ENCODE measurements around the gene GBF1. TPM values are rescaled to one million over a fixed set of nuclear protein-coding genes. Genes with fewer than 3 reads are reported as not detected.

Gene GBF1
- polyA plus RNA-seq, 1 donor (not counting 4 experiments of a cell fraction or from before 2014, with no cell fraction given): 17.4 TPM

DNA sequence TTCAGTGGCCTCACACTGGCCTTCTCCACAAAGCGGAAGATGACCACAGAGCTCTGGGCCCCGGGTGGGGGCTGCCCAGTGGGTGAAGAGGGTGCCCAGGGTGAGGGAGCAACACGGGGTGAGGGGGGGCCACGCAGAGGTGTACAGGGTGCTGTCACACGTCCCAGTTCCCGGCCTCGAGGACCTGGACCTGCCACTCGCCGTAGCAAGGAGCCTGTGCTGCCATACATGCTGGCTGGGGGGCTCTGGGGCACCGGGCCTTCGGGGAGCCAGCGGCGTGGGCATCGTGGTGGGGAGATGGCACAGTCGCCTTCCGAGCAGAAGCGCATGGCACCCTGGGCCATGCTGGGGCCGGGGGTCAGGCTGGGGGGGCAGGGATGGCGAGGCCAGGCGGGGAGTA, 171.4 kb downstream of the GBF1 start:
- no peak for FAIRE-seq

DNA sequence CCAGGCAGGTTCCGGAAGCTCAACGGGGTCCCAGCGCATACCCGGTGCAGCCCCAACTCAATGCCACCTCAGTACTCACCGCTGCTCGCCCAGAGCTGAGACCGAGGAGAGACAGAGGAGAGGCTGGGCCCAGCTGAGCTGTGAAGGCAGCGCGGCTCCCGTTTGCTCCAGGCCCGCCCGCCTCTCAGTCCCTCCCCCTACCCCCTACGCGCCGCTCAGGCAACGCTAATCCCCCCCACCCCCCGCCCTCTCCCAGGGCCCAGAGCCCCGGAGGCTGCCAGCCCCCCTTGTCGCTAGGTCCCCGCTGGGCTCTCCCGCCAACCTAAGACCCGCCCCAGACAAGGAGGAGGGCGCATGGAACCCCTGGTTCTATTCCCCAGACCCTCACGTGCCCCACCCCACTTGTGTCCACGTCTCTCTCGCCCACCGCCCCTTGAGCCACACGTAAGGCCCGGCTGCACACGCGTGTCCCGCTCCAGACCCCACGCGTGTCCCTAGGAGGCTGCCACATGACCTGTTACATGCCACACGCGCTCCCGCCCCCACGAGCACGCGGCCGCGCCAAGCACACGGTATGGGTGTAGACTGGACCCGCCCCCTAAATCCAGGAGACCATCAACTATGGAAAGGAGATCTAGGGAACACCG, 173.4 kb downstream of the GBF1 start, which contains the start of gene PSD:
TSS of gene PSD (minus strand) at position 164 of the 647 bp plus-strand sequence. CDS start 1,747 bp downstream, outside the sequence.
- Histone ChIP-seq H3K9me1 (ENCODE audit: control insufficient read depth, extremely low read depth, insufficient read depth, low read length) (no peaks in the 10 kb centered on the region), H3K9me3 (ENCODE audit: control insufficient read depth, low read depth, low read length) (no peaks in the 10 kb centered on the region), H3K4me2 (ENCODE audit: control insufficient read depth, extremely low read depth, insufficient read depth, low read depth, low read length) (peak within 1 kb of the TSS; percentile 91), H3K27me3 (ENCODE audit: control insufficient read depth, extremely low read depth, insufficient read depth, low read length) (peaks cover 29% of the 10 kb centered on the region), H2AFZ (ENCODE audit: control insufficient read depth, low read length) (no peak within 1 kb of the TSS), H3K36me3 (ENCODE audit: control insufficient read depth in 2 of 2, extremely low read depth in 1 of 2, insufficient read depth in 2 of 2, low read length in 2 of 2) (peaks cover 4 to 9% of the 10 kb centered on the region in 2 experiments), H3K27ac (ENCODE audit: control insufficient read depth, insufficient read depth, low read length) (no peak within 1 kb of the TSS), H3K4me1 (ENCODE audit: control insufficient read depth, extremely low read depth, insufficient read depth, low read length) (peaks cover 29% of the 10 kb centered on the region), H3K79me2 (ENCODE audit: control insufficient read depth, insufficient read depth, low read length) (peaks cover 3% of the 10 kb centered on the region), H4K20me1 (ENCODE audit: control insufficient read depth, extremely low read depth, insufficient read depth, low read length) (no peaks in the 10 kb centered on the region), H3K9ac (ENCODE audit: control insufficient read depth, extremely low read depth, insufficient read depth, low read length) (no peak within 1 kb of the TSS), H3K4me3 (ENCODE audit: control insufficient read depth in 2 of 3, extremely low read depth in 1 of 3, insufficient read depth in 2 of 3, low read depth in 1 of 3, low read length in 3 of 3) (peak within 1 kb of the TSS; percentile 2 to 83 (median 65))
- no peak for DNase-seq (ENCODE audit: low read depth, low spot score)
- dilution Hi-C loops (cut with MboI; ENCODE audit: extremely low pct_ligation_motif_present, low sequenced_read_pairs): no loop called here
- TF ChIP-seq, protein P1, sequence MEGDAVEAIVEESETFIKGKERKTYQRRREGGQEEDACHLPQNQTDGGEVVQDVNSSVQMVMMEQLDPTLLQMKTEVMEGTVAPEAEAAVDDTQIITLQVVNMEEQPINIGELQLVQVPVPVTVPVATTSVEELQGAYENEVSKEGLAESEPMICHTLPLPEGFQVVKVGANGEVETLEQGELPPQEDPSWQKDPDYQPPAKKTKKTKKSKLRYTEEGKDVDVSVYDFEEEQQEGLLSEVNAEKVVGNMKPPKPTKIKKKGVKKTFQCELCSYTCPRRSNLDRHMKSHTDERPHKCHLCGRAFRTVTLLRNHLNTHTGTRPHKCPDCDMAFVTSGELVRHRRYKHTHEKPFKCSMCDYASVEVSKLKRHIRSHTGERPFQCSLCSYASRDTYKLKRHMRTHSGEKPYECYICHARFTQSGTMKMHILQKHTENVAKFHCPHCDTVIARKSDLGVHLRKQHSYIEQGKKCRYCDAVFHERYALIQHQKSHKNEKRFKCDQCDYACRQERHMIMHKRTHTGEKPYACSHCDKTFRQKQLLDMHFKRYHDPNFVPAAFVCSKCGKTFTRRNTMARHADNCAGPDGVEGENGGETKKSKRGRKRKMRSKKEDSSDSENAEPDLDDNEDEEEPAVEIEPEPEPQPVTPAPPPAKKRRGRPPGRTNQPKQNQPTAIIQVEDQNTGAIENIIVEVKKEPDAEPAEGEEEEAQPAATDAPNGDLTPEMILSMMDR (optimal IDR thresholded peaks at IDR 0.05 in 1 of 3, IDR thresholded peaks at IDR 0.05 in 1 of 3, conservative IDR thresholded peaks at IDR 0.05 in 1 of 3; ENCODE audit: extremely low read depth in 1 of 3, insufficient read depth in 2 of 3, low read length in 3 of 3): no peak
- TF ChIP-seq EZH2 (IDR thresholded peaks at IDR 0.05; ENCODE audit: low read length): no peak
- FAIRE-seq: no peak

More for the DNA sequence above, 171.4 kb downstream of the GBF1 start:
- Histone ChIP-seq H3K27ac (ENCODE audit: control insufficient read depth, insufficient read depth, low read length) (no peak overlapping the region), H3K36me3 (ENCODE audit: control insufficient read depth in 2 of 2, extremely low read depth in 1 of 2, insufficient read depth in 2 of 2, low read length in 2 of 2) (no peaks in the 10 kb centered on the region), H3K4me1 (ENCODE audit: control insufficient read depth, extremely low read depth, insufficient read depth, low read length) (peaks cover 14% of the 10 kb centered on the region), H3K27me3 (ENCODE audit: control insufficient read depth, extremely low read depth, insufficient read depth, low read length) (peaks cover 48% of the 10 kb centered on the region), H4K20me1 (ENCODE audit: control insufficient read depth, extremely low read depth, insufficient read depth, low read length) (no peaks in the 10 kb centered on the region), H3K4me2 (ENCODE audit: control insufficient read depth, extremely low read depth, insufficient read depth, low read depth, low read length) (no peak overlapping the region), H3K79me2 (ENCODE audit: control insufficient read depth, insufficient read depth, low read length) (no peaks in the 10 kb centered on the region), H3K9ac (ENCODE audit: control insufficient read depth, extremely low read depth, insufficient read depth, low read length) (no peak overlapping the region), H2AFZ (ENCODE audit: control insufficient read depth, low read length) (no peak overlapping the region), H3K4me3 (ENCODE audit: control insufficient read depth in 2 of 3, extremely low read depth in 1 of 3, insufficient read depth in 2 of 3, low read depth in 1 of 3, low read length in 3 of 3) (no peak overlapping the region), H3K9me1 (ENCODE audit: control insufficient read depth, extremely low read depth, insufficient read depth, low read length) (no peaks in the 10 kb centered on the region), H3K9me3 (ENCODE audit: control insufficient read depth, low read depth, low read length) (no peaks in the 10 kb centered on the region)
- dilution Hi-C loops (cut with MboI; ENCODE audit: extremely low pct_ligation_motif_present, low sequenced_read_pairs): no loop called here
- DNase-seq (ENCODE audit: low read depth, low spot score): no peak
- TF ChIP-seq, protein P1 (optimal IDR thresholded peaks at IDR 0.05 in 1 of 3, IDR thresholded peaks at IDR 0.05 in 1 of 3, conservative IDR thresholded peaks at IDR 0.05 in 1 of 3; ENCODE audit: extremely low read depth in 1 of 3, insufficient read depth in 2 of 3, low read length in 3 of 3): no peak
- TF ChIP-seq EZH2 (IDR thresholded peaks at IDR 0.05; ENCODE audit: low read length): no peak
